ENCODE data around the gene TNS4.

The TNS4 gene

DNA sequence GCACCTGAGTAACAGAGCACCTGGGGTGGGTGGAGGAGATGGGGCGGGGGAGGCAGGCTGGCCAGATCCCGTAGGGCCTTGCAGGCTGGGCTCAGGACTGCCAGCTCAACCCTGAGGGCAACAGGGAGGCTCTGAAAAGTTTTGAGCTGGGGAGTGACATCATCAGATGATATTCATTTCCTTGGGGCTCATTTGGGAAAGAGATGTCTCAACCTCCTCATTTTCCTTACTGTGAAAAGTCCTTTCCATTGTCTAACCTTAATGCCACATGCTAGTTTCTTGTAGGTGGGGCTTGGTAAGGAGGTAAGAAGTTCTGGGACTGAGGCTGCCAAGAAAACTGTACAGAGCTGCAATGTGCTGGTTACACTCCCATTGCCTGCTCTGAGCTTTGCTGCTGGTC, 3.7 kb downstream of the TNS4 start:
- POLR2A ChIA-PET: interaction anchor here (0.7 kb wide), 1 partner anchor 1192 kb away, joined by 4 read pairs; no protein-coding TSS in a partner anchor
- CTCF ChIA-PET: interaction anchor here (0.9 to 5.8 kb wide), 5 partner anchors 10 to 59 kb away, joined by 3 to 29 read pairs (median 3); no protein-coding TSS in a partner anchor
- TF ChIP-seq CTCF (IDR thresholded peaks at IDR 0.05; ENCODE audit: control extremely low read depth, extremely low read depth, low read depth, missing control alignments): no peak
- DNase-seq (ENCODE audit: extremely low spot score): no peak

DNA sequence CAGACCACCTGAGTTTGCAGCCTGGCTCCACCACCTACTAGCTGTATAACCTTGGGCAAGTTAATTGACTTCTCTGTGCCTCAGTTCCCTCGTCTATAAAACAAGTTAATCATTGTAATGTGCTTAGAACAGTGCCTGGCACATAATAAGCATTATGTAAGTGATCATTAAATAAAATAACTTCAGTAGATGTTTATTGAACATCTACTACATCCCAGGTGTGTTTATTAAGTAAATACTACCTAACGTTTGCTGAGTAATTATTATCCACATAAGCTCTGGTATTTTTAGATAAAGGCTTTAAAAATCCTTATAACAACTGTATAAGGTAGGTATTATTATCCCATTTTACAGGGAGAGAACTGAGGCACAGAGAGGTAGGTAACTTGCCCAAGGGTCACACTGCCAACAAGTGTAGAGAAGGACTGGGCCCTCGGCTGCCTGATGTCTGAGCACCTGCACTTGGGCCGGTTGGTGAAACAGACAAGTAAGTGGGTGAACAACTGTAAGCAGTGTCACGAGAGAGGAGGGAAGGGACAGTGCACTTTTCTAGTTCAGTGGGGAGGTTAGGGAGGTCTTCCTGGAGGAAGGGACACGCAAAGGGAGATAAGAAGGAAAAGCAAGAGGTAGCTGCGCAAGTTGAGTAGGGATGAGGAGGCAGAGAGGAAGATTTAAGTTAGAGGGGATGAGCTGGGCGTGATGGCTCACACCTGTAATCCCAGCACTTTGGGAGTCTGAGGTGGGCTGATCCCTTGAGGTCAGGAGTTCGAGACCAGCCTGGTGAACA, 4.6 kb downstream of the TNS4 start:
- no peak for DNase-seq (ENCODE audit: extremely low spot score)
- TF ChIP-seq CTCF (IDR thresholded peaks at IDR 0.05; ENCODE audit: control extremely low read depth, extremely low read depth, low read depth, missing control alignments): no peak
- POLR2A ChIA-PET: no interaction called here
- CTCF ChIA-PET: interaction anchor here (1.3 to 5.8 kb wide), 4 partner anchors 20 to 60 kb away, joined by 3 to 29 read pairs (median 3); no protein-coding TSS in a partner anchor

DNA sequence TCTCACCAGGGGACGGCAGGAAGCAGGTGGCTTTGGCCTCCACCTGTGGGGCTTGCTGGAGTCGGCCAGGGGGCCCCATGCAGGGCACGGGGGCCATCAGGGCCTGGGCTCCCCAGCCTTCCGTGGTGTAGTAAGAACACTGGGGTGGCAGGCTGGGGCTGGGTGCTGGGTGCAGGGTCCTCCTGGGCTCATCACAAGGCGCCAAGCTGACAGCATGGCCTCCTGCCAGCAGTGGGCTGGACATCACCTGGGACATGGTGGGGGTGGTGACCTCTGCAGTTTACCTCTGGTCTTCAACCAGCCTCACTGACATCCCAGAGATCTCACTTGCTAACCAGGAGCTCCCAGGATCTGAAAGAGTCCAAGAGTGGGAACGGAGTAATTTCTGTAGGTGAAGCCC, 5.3 kb downstream of the TNS4 start:
- ChIA-PET CTCF (interaction anchor here (1.4 to 5.8 kb wide), 4 partner anchors 19 to 55 kb away, joined by 3 to 29 read pairs (median 10); no protein-coding TSS in a partner anchor), POLR2A (no interaction called here)
- TF ChIP-seq CTCF (IDR thresholded peaks at IDR 0.05; ENCODE audit: control extremely low read depth, extremely low read depth, low read depth, missing control alignments): no peak
- DNase-seq (ENCODE audit: extremely low spot score): no peak

- TF ChIP-seq CTCF (IDR thresholded peaks at IDR 0.05; ENCODE audit: control extremely low read depth, extremely low read depth, low read depth, missing control alignments): no peak
- ChIA-PET CTCF (interaction anchor here (0.8 to 5.8 kb wide), 7 partner anchors 15 to 46 kb away, joined by 3 to 29 read pairs (median 5); no protein-coding TSS in a partner anchor), POLR2A (no interaction called here)
- DNase-seq (ENCODE audit: extremely low spot score): no peak
Measured at GRCh38 chr17:40495140-40495539, 6.3 kb downstream of the TNS4 start.

GRCh38 chr17:40493697-40494096, 7.7 kb downstream of the TNS4 start:
- ChIA-PET CTCF (interaction anchor here (2.4 to 5.8 kb wide), 3 partner anchors 17 to 39 kb away, joined by 6 to 29 read pairs (median 16); no protein-coding TSS in a partner anchor), POLR2A (no interaction called here)
- no peak for TF ChIP-seq CTCF (IDR thresholded peaks at IDR 0.05; ENCODE audit: control extremely low read depth, extremely low read depth, low read depth, missing control alignments)
- DNase-seq (ENCODE audit: extremely low spot score): no peak

DNA sequence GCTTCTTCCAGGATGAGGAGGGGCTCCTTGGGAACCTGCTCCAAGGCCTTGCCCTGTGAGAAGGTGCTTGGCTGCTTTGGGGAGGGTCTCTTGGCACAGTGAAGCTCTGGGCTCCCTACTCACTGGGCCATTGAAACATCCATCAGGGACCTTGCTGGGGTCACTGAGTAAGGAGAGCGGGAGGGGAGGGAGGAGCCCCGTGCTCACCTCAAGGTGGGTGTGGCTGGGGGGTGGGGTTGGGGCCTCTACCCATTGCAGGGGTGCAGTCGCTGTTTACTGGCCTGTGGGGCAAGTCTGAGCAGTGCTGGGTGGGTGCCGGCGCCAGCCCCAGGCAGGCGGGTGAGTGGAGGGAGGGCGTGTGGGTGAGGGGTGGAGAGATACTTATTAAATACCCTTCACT, 9.9 kb downstream of the TNS4 start:
- CTCF ChIA-PET: interaction anchor here (1.3 to 2.1 kb wide), 3 partner anchors 8 to 19 kb away, joined by 3 to 7 read pairs (median 5); no protein-coding TSS in a partner anchor
- TF ChIP-seq CTCF (IDR thresholded peaks at IDR 0.05; ENCODE audit: control extremely low read depth, extremely low read depth, low read depth, missing control alignments): no peak
- no peak for DNase-seq (ENCODE audit: extremely low spot score)
- POLR2A ChIA-PET: no interaction called here
